A549 (cell line): ENCODE measurements around the gene SLC25A28.

Experiments
- CEBPB ChIP-seq, 2 experiments: fragments of >200 bp in 1 of 2; sonication (Bioruptor Twin) in 1 of 2; formaldehyde crosslinking in 1 of 2; IDR thresholded peaks; 2 replicates each; pipeline ENCODE4 v1.6.1; 2012 to 2016
- CHD2 ChIP-seq: fragments of 150-350 bp; IDR thresholded peaks from 2 replicates; pipeline ENCODE4 v1.6.1; 2014; ENCODE audit warnings: low read length; ENCODE audit not compliant: partially characterized antibody
- FOSB ChIP-seq: fragments of 250-450 bp; sonication (Bioruptor Pico); IDR thresholded peaks from 2 replicates; pipeline ENCODE4 v1.5.0; 2020; ENCODE audit warnings: mild to moderate bottlenecking, moderate library complexity
- HDAC2 ChIP-seq: fragments of 200-600 bp; sonication (generic); IDR thresholded peaks from 2 replicates; pipeline ENCODE4 v1.6.1; 2016
- JUN ChIP-seq, 2 experiments: fragments of >200 bp; sonication (Bioruptor Twin); formaldehyde crosslinking; IDR thresholded peaks; 2 replicates in 1 of 2; 3 replicates in 1 of 2; pipeline ENCODE4 v1.6.1; 2016 to 2017
- MAFK ChIP-seq: fragments of 450-650 bp; IDR thresholded peaks from 2 replicates; pipeline ENCODE4 v1.6.1; 2014; ENCODE audit not compliant: partially characterized antibody
- MAX ChIP-seq: IDR thresholded peaks from 2 replicates; pipeline ENCODE4 v1.6.1; 2012
- MYC ChIP-seq: IDR thresholded peaks from 2 replicates; pipeline ENCODE4 v1.6.1; 2012; ENCODE audit warnings: mild to moderate bottlenecking, inconsistent platforms, low read length, improper control_type of control experiment, borderline replicate concordance
- POLR2A ChIP-seq: IDR thresholded peaks from 2 replicates; pipeline ENCODE4 v1.6.1; 2012; ENCODE audit warnings: mild to moderate bottlenecking, low read length
- RAD21 ChIP-seq, 2 experiments: fragments of >200 bp in 1 of 2; sonication (Bioruptor Twin) in 1 of 2; formaldehyde crosslinking in 1 of 2; IDR thresholded peaks in 1 of 2; conservative IDR thresholded peaks in 1 of 2; 2 replicates in 1 of 2; 3 replicates in 1 of 2; pipeline ENCODE4 v1.6.1; 2012 to 2018; ENCODE audit warnings: inconsistent platforms in 1 of 2
- REST ChIP-seq: fragments of 200-600 bp; sonication (generic); IDR thresholded peaks from 2 replicates; pipeline ENCODE4 v1.6.1; 2016; ENCODE audit warnings: antibody characterized with exemption, mild to moderate bottlenecking, moderate library complexity
- SMC3 ChIP-seq: fragments of >200 bp; sonication (Bioruptor Twin); formaldehyde crosslinking; IDR thresholded peaks from 3 replicates; pipeline ENCODE4 v1.6.1; 2018; ENCODE audit warnings: inconsistent platforms
- TF ChIP-seq, protein P1 (sequence below): fragments of >200 bp; sonication (Bioruptor Twin); formaldehyde crosslinking; IDR thresholded peaks from 3 replicates; pipeline ENCODE4 v1.5.1; 2016
- TF ChIP-seq, protein P2 (sequence below): IDR thresholded peaks from 2 replicates; pipeline ENCODE4 v1.6.1; 2012

DNA sequence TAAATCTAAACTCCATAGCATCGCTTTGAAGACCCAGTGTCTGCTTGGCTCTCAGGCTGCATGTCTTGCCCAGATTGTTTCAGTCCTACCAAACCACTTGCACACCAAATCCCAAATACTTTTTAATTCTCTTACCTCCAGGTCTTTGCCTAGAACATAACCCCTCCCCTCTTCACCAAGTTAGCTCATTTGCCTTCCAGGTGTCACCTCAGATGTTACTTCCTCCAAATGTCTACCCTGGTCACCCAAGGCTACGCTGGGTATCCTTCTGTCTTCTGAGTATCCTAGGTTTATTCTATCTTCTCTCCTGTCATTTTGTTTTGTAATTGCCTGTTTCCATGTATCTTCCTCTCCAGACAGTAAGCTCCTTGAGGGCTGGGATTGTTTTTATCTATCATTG lies 11.1 kb downstream of the SLC25A28 start:
- TF ChIP-seq MAFK (no peak), SMC3 (no peak), MAX (no peak), REST (no peak), JUN (IDR thresholded peaks at IDR 0.05) (no peak), RAD21 (conservative IDR thresholded peaks at IDR 0.05 in 1 of 2, IDR thresholded peaks at IDR 0.05 in 1 of 2) (no peak), CEBPB (IDR thresholded peaks at IDR 0.05) (no peak), HDAC2 (no peak), FOSB (CRISPR knock-in tag) (no peak), MYC (no peak), CHD2 (no peak), POLR2A (no peak)
- TF ChIP-seq, protein P1, sequence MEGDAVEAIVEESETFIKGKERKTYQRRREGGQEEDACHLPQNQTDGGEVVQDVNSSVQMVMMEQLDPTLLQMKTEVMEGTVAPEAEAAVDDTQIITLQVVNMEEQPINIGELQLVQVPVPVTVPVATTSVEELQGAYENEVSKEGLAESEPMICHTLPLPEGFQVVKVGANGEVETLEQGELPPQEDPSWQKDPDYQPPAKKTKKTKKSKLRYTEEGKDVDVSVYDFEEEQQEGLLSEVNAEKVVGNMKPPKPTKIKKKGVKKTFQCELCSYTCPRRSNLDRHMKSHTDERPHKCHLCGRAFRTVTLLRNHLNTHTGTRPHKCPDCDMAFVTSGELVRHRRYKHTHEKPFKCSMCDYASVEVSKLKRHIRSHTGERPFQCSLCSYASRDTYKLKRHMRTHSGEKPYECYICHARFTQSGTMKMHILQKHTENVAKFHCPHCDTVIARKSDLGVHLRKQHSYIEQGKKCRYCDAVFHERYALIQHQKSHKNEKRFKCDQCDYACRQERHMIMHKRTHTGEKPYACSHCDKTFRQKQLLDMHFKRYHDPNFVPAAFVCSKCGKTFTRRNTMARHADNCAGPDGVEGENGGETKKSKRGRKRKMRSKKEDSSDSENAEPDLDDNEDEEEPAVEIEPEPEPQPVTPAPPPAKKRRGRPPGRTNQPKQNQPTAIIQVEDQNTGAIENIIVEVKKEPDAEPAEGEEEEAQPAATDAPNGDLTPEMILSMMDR: no peak
- TF ChIP-seq, protein P2, sequence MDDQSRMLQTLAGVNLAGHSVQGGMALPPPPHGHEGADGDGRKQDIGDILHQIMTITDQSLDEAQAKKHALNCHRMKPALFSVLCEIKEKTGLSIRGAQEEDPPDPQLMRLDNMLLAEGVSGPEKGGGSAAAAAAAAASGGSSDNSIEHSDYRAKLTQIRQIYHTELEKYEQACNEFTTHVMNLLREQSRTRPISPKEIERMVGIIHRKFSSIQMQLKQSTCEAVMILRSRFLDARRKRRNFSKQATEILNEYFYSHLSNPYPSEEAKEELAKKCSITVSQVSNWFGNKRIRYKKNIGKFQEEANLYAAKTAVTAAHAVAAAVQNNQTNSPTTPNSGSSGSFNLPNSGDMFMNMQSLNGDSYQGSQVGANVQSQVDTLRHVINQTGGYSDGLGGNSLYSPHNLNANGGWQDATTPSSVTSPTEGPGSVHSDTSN: no peak
